Sigmoid colon (tissue), 4 donors: Measurements from ENCODE around the gene KIAA1217.

Source experiments
- EP300 ChIP-seq, 4 donors: sonication (generic); formaldehyde crosslinking; IDR thresholded peaks; one replicate each; pipeline ENCODE4 v1.6.1; 2017; ENCODE audit warnings: antibody characterized with exemption in 4 of 4
- POLR2A ChIP-seq, 2 donors: fragments of 450-650 bp; IDR thresholded peaks; one replicate each; pipeline ENCODE4 v1.6.1; 2016; ENCODE audit warnings: antibody characterized with exemption in 2 of 2, mild to moderate bottlenecking in 2 of 2, moderate library complexity in 2 of 2
- POLR2AphosphoS5 ChIP-seq, 4 donors: sonication (generic); formaldehyde crosslinking; IDR thresholded peaks; one replicate each; pipeline ENCODE4 v1.6.1; 2017; ENCODE audit warnings: antibody characterized with exemption in 4 of 4
- TF ChIP-seq, protein P1 (sequence below), 4 experiments: fragments of 450-650 bp in 3 of 4; fragments of 200-600 bp in 1 of 4; IDR thresholded peaks; one replicate each; pipeline ENCODE4 v1.5.1; 2016 to 2019; ENCODE audit warnings: antibody characterized with exemption in 4 of 4, mild to moderate bottlenecking in 3 of 4, moderate library complexity in 2 of 4

DNA sequence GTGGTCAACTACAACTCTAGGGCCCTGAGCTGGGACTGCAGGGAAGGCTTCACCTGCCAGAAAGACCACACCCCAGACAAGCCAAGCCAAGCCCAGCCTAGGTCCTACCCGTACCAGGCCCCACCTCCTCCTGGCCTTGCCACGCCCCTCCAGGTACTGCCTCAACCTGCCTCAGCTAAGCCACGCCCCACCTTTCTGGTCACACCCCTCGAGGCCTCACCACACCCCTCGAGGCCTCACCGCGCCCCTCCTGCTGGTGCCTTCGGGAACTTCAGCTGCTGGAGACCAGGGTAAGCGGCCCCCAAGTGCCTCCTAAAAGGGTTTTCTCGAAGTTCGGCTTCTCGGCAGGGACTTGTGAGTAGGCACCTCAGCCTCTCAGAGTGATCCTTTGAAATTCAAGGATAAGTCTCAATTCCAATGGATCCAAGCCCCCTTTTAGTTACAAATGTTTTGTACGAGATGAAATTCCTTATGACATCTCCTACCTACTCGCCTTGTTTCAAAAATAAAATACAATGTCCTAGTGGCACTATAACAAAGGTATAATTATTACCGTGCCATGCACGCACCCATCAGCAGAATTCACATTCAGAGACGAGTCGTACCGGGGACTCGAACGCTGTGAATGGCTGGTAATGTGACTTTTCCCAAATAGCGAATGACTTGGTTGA lies 343.5 kb downstream of the KIAA1217 start:
- TF ChIP-seq, protein P1, sequence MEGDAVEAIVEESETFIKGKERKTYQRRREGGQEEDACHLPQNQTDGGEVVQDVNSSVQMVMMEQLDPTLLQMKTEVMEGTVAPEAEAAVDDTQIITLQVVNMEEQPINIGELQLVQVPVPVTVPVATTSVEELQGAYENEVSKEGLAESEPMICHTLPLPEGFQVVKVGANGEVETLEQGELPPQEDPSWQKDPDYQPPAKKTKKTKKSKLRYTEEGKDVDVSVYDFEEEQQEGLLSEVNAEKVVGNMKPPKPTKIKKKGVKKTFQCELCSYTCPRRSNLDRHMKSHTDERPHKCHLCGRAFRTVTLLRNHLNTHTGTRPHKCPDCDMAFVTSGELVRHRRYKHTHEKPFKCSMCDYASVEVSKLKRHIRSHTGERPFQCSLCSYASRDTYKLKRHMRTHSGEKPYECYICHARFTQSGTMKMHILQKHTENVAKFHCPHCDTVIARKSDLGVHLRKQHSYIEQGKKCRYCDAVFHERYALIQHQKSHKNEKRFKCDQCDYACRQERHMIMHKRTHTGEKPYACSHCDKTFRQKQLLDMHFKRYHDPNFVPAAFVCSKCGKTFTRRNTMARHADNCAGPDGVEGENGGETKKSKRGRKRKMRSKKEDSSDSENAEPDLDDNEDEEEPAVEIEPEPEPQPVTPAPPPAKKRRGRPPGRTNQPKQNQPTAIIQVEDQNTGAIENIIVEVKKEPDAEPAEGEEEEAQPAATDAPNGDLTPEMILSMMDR (IDR thresholded peaks at IDR 0.05), result peak in 1 of 4 experiments; percentile 13
- no peak for TF ChIP-seq EP300 (IDR thresholded peaks at IDR 0.05)
- TF ChIP-seq POLR2A (IDR thresholded peaks at IDR 0.05), result no peak
- TF ChIP-seq POLR2AphosphoS5 (IDR thresholded peaks at IDR 0.05), result no peak
